SH-SY5Y (cell line): Measurements from ENCODE around the gene GCA.

Experiments
- GATA2 ChIP-seq: IDR thresholded peaks from 2 replicates; pipeline ENCODE4 v1.6.1; 2011; ENCODE audit warnings: mild to moderate bottlenecking, low read depth, low read length
- GATA3 ChIP-seq: IDR thresholded peaks from 2 replicates; pipeline ENCODE4 v1.6.1; 2011; ENCODE audit warnings: low read depth, mild to moderate bottlenecking, low read length, moderate library complexity

GCA gene

DNA sequence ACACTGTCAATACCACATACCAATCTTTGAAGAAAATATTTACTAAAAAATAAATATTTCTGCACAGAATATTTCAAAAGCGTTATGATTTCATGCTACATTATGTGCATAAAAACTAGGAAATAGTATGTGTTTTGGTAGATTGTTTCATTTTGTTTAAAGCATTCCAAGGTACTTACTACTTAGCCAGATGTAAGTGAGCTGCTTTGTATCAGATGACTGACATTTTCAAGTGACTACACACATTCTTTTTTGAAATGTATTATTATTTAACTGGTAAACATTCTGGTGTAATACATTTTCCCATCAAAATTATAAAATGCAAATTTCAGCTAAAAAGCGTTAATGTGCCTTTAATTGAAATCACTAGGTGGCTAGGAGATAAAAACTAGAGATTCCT, 21.5 kb downstream of the GCA start:
- TF ChIP-seq GATA3 (no peak), GATA2 (no peak)

DNA sequence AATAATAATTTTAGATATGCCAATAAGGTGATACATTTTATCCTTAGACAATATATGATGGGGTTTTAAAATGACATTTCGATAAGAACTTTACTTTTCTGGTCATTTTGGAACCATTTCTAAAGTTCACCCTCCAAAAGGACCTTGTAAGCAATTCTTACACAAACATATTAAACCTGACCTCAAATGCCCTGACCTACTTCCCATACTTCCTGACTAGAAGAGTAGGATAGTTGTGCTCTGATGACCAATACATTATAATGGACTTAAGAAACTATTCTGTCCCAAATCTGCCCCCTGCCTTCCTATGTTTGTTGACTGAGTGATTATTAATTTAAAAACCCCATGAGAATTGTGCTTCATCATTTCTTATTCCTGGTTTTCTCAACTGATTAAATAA, 24.6 kb downstream of the GCA start:
- no peak for TF ChIP-seq GATA3
- TF ChIP-seq GATA2: no peak

- TF ChIP-seq GATA3 (no peak), GATA2 (no peak)
These were observed 25.6 kb downstream of the GCA start for GRCh38 chr2:162369551-162369950.

- TF ChIP-seq GATA2: no peak
- no peak for TF ChIP-seq GATA3
These were observed 27.0 kb downstream of the GCA start for GRCh38 chr2:162370931-162371330.

GRCh38 chr2:162372818-162373217, 28.9 kb downstream of the GCA start:
- TF ChIP-seq GATA3 (no peak), GATA2 (no peak)

- TF ChIP-seq GATA3 (no peak), GATA2 (no peak)
These were observed 36.0 kb downstream of the GCA start for GRCh38 chr2:162379719-162380580.

DNA sequence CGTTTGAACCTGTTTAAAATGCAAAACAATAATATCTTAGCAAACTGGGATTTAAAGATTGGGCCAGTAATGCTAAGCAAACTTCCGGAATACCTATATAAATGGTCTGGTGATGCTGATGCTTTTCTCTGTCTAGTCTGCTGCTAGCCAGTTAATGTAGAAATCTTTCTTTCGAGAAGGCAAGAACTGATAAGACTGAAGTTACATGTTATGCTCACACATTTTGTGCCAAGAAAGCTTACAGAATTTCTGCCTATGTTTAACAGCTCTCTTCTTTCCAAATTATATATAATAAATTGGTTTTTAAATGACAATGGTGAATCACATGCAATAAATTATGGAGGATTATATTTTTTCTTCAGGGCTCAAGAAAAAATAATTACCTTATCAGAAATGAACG, 37.9 kb downstream of the GCA start:
- TF ChIP-seq GATA3 (no peak), GATA2 (no peak)

DNA sequence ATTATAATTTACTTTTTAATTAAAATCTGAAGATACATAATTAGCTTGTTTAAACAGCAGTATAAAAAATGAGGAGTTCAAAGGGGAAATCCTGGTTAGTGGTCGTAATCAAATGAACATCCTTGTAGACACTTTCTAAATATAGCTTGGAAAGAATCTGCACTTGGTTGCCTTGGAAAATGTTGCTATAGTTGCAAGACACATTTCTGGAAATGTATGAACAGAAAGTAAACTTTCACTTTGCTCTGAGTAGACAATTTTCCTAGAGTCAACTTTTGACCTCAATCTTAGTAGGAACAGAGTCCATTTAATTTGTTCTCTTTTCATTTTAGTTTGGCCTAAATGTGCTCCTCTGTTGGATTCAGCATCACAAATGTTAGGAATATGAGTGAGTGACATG, 38.3 kb downstream of the GCA start:
- TF ChIP-seq GATA2 (no peak), GATA3 (no peak)

DNA sequence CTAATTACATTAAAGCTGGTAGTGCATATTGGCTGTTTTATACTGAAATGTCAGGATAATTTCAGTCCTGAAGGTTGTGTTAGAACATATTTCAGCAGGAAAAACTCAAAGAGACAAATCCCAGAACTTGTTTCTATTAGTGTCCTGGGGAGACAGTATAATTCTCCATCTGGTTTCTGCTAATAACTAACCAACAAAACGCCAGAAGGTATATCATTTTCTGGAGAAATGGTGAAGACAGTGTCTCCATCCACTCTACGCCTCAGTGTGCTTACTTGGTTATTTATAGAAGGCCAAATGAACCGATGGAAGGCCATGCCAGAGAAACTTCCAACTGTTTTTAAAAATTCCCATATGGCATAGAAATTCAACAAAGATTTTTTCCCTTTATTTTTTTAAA, 41.6 kb downstream of the GCA start:
- TF ChIP-seq GATA3 (no peak), GATA2 (no peak)

GRCh38 chr2:162390801-162391200, 46.9 kb downstream of the GCA start:
- TF ChIP-seq GATA2 (no peak), GATA3 (no peak)

DNA sequence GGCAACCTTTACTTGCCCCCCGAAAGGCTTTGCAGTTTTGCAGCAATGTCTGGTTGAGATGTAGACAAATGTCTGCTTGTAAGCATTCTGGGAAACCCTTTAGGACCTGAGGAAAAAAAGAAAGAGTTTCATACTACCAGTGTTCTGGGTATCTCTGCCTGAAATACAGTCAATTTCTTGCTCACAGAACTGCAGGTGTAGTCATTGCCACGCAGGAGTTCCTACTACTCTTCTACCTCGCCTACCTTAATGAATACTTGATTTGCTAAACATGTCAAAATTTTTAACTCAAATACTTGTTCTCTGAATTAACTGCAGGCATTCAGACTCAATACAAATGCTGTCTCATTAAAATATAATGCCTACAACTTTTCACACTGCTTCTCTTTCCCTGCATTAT, 56.4 kb downstream of the GCA start:
- TF ChIP-seq GATA2 (no peak), GATA3 (no peak)

- no peak for TF ChIP-seq GATA2
- no peak for TF ChIP-seq GATA3
These were observed 57.9 kb downstream of the GCA start for GRCh38 chr2:162401871-162402270.

GRCh38 chr2:162403884-162404283, 60.0 kb downstream of the GCA start:
- TF ChIP-seq GATA3 (no peak), GATA2 (no peak)
